GM12878 (cell line): ENCODE measurements around the gene DCLRE1B. TPM values are rescaled to one million over a fixed set of nuclear protein-coding genes. Genes with fewer than 3 reads are reported as not detected.

ENCODE experiments used
- ATAC-seq: fragments of 200-7000 bp; cut with Tn5 transposase; 3 replicates; pipeline ENCODE4 v1.9.1; 2020; ENCODE audit warnings: mild to moderate bottlenecking, moderate library complexity
- BruUV-seq: library from RNA; stranded (reverse); fragments of 400-500 nt; replicated peaks from 2 replicates; lab custom pipeline; 2021; lab: Mats Ljungman, UMichigan
- CTCF ChIA-PET: fragments of 300-600 bp; sonication (Branson Sonifier 250); formaldehyde crosslinking; extraction: SDS; loops from one replicate; lab custom pipeline; 2021; ENCODE audit warnings: inconsistent platforms; lab: Yijun Ruan, JAX
- POLR2A ChIA-PET: fragments of 350-600 bp; formaldehyde crosslinking; extraction: SDS; loops from one replicate; lab custom pipeline; 2021; ENCODE audit warnings: inconsistent platforms; lab: Charles Lee
- RAD21 ChIA-PET: fragments of 300-600 bp; sonication (Branson Sonifier 250); formaldehyde crosslinking; loops from one replicate; lab custom pipeline; 2023; ENCODE audit warnings: antibody characterized with exemption; ENCODE audit not compliant: unreplicated experiment; lab: Charles Lee
- SMC1A ChIA-PET: fragments of 300-600 bp; sonication (Branson Sonifier 250); formaldehyde crosslinking; loops from one replicate; lab custom pipeline; 2023; ENCODE audit not compliant: unreplicated experiment, uncharacterized antibody; lab: Charles Lee
- DNase-seq: peaks from one replicate; pipeline ENCODE4 v3.0.0-alpha.2; 2011; ENCODE audit warnings: low read depth, low spot score
- FAIRE-seq: peaks from 3 replicates; lab custom pipeline; 2011; peaks lifted over from hg19 to GRCh38; lab: Jason Lieb, UNC
- H2AFZ ChIP-seq: 2 replicates; pipeline ENCODE4 v1.6.0; 2011; ENCODE audit warnings: low read depth, low read length, control low read depth; ENCODE audit not compliant: control insufficient read depth
- H3K27ac ChIP-seq: 2 replicates; pipeline ENCODE4 v1.5.1; 2011; ENCODE audit warnings: control low read depth; ENCODE audit not compliant: control insufficient read depth, insufficient read depth
- H3K27me3 ChIP-seq, 2 experiments: replicated peaks in 1 of 2; 2 replicates each; pipeline versions ENCODE4 v1.6.0 to v1.6.1; 2011; ENCODE audit warnings: low read length in 1 of 2; ENCODE audit not compliant: control insufficient read depth in 2 of 2, insufficient read depth in 2 of 2
- H3K36me3 ChIP-seq, 2 experiments: 2 replicates each; pipeline ENCODE4 v1.5.1; 2011; ENCODE audit warnings: low read length in 1 of 2; ENCODE audit not compliant: control insufficient read depth in 2 of 2, insufficient read depth in 2 of 2
- H3K4me1 ChIP-seq: 2 replicates; pipeline ENCODE4 v1.6.1; 2011; ENCODE audit warnings: mild to moderate bottlenecking, low read length, moderate library complexity, mixed read lengths; ENCODE audit not compliant: control insufficient read depth, insufficient read depth
- H3K4me2 ChIP-seq: 2 replicates; pipeline ENCODE4 v1.6.0; 2011; ENCODE audit warnings: control low read depth; ENCODE audit not compliant: control insufficient read depth, insufficient read depth
- H3K4me3 ChIP-seq: fragments of 200-600 bp; sonication (generic); 2 replicates; pipeline ENCODE4 v1.5.1; 2016
- H3K79me2 ChIP-seq: 2 replicates; pipeline ENCODE4 v1.6.0; 2011; ENCODE audit warnings: low read length; ENCODE audit not compliant: control insufficient read depth, insufficient read depth
- H3K9ac ChIP-seq: 2 replicates; pipeline ENCODE4 v1.8.0; 2011; ENCODE audit warnings: low read length, control low read depth, mixed read lengths; ENCODE audit not compliant: control insufficient read depth, insufficient read depth
- H3K9me3 ChIP-seq: replicated peaks from 3 replicates; pipeline ENCODE4 v1.5.1; 2011; ENCODE audit warnings: mild to moderate bottlenecking, low read length; ENCODE audit not compliant: control insufficient read depth, insufficient read depth
- H4K20me1 ChIP-seq: 2 replicates; pipeline ENCODE4 v1.6.0; 2011; ENCODE audit not compliant: control insufficient read depth, insufficient read depth
- CHD1 ChIP-seq: IDR thresholded peaks from 2 replicates; pipeline ENCODE4 v1.6.1; 2012; ENCODE audit warnings: low read depth, low read length, improper control_type of control experiment
- CREM ChIP-seq: IDR thresholded peaks from 2 replicates; pipeline ENCODE4 v1.6.1; 2014; ENCODE audit warnings: antibody characterized with exemption, low read depth
- DPF2 ChIP-seq: fragments of 450-650 bp; IDR thresholded peaks from 2 replicates; pipeline ENCODE4 v1.6.1; 2017; ENCODE audit warnings: mild to moderate bottlenecking
- EGR1 ChIP-seq, 2 experiments: IDR thresholded peaks; 1 replicate in 1 of 2; 2 replicates in 1 of 2; pipeline ENCODE4 v1.6.1; 2011 to 2012; ENCODE audit warnings: low read depth in 2 of 2, low read length in 2 of 2, borderline replicate concordance in 1 of 2, mild to moderate bottlenecking in 1 of 2, moderate library complexity in 1 of 2
- MEF2B ChIP-seq: fragments of 450-650 bp; IDR thresholded peaks from 2 replicates; pipeline ENCODE4 v1.6.1; 2018; ENCODE audit warnings: mild to moderate bottlenecking, moderate library complexity; ENCODE audit not compliant: partially characterized antibody, poor library complexity, severe bottlenecking
- RUNX3 ChIP-seq: IDR thresholded peaks from 2 replicates; pipeline ENCODE4 v1.6.1; 2012; ENCODE audit warnings: low read length, inconsistent platforms
- SP1 ChIP-seq: IDR thresholded peaks from one replicate; pipeline ENCODE4 v1.6.1; 2011; ENCODE audit warnings: low read depth, low read length
- TCF7 ChIP-seq: IDR thresholded peaks from 2 replicates; pipeline ENCODE4 v1.6.1; 2014; ENCODE audit warnings: antibody characterized with exemption, borderline replicate concordance
- WGBS: methylation state at CpG from one replicate; pipeline ENCODE4 v1.1.6; 2016; ENCODE audit warnings: low lambda C conversion rate; ENCODE audit not compliant: insufficient replicate concordance, insufficient coverage; ENCODE audit errors: missing lambda C conversion rate; 5-methylcytosine and 5-hydroxymethylcytosine counted together
- in situ Hi-C: fragments of 300-500 bp; cut with MboI; formaldehyde crosslinking; loops from 9 replicates; pipeline ENCODE4 v1.14.3; 2018; ENCODE audit warnings: mixed read lengths
- intact Hi-C: fragments of 100-400 bp; cut with micrococcal nuclease; formaldehyde crosslinking; loops from one replicate; pipeline ENCODE4 v1.14.2; 2022; ENCODE audit not compliant: unreplicated experiment
- polyA plus RNA-seq, 11 experiments: library from polyadenylated mRNA; depleted of rRNA in 4 of 11; unstranded in 6 of 11; stranded (reverse) in 5 of 11; fragments of >200 nt; fragmentation: Nextera tagmentation in 4 of 11; fragmentation: Illumina TruSeq in 1 of 11; extraction: Ambion mirVana in 4 of 11; extraction: Trizol in 1 of 11; gene quantifications; 1 replicate in 1 of 11; 2 replicates in 10 of 11; pipeline versions ENCODE4 v1.2.1 to v1.2.3, GENCODE V29; 2011 to 2016; ENCODE audit warnings: inconsistent platforms in 2 of 11, missing spikeins in 2 of 11, low read depth in 1 of 11
- total RNA-seq, 4 experiments: library from RNA; depleted of rRNA in 3 of 4; stranded (reverse); fragments of >200 nt in 3 of 4; fragmentation: Illumina TruSeq in 1 of 4; extraction: Trizol in 1 of 4; gene quantifications; 2 replicates each; pipeline versions ENCODE4 v1.2.1 to v1.2.3, GENCODE V29; 2013 to 2021
- TF ChIP-seq, protein P1 (sequence below): IDR thresholded peaks from 2 replicates; pipeline ENCODE4 v1.6.1; 2012; ENCODE audit warnings: low read length, inconsistent platforms

The DCLRE1B gene
- total and polyA plus RNA-seq, 10 of the 15 experiments (the other 5 are each of a cell fraction or from before 2014, with no cell fraction given) = 5.4 to 18.3 (median 13.4) TPM

DNA sequence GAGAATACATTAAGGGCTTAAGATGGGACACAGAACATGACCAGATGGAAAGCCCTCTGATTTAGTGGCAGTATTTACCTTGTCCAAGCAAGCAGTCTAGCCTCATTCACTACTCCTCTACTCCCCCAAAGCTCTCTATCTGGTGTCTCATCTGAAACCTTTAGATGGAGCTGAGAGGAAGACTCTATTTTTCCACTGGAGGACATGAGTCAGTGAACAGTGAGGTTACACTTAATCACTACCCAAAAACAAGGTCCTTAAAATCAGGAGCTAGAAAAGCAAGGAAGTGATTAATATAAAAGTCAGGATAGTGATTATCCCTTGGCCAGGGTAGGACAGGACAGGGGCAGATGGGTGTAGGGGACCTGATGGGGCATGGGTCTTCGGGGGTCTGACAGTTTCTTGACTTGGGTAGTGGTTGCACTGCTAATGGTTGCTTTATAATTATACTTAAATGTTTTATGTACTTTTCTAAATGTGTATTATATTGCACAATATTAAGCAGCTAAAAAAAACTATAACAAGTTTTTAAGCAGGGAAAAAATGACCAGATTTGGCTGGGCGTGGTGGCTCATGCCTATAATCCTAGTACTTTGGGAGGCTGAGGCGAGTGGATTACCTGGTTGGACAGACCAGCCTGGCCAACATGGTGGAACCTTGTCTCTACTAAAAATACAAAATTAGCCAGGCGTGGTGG lies 36.6 kb upstream of the DCLRE1B start:
- peak; percentile 12; the same call in 2 of the 3 replicates for ATAC-seq
- H3K4me2 ChIP-seq = peak overlapping the region; percentile 77

DNA sequence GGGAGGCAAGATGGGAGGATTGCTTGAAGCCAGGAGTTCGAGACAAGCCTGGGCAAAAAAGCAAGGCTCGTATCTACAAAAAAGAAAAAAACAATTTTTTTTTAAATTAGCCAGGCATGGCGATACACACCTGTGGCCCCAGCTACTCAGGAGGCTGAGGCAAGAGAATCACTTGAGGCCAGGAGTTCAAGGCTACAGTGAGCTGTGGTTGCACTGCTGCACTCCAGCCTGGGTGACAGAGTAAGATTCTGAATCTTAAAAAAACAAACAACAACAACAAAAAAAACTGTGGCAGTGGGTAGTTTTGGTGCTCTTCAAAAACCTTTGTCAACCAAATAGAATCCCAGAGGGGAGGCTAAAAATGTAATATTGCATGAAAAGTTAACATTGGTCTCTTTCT lies 34.3 kb upstream of the DCLRE1B start:
- Histone ChIP-seq H3K79me2 (peaks cover 55% of the 10 kb centered on the region), H3K4me1 (peaks cover 44% of the 10 kb centered on the region), H3K36me3 (peaks cover 0 to 6% of the 10 kb centered on the region in 2 experiments; a peak in 2 of 4 replicates), H3K27me3 (no peaks in the 10 kb centered on the region), H3K9me3 (no peaks in the 10 kb centered on the region), H3K27ac (peak overlapping the region; percentile 79), H3K4me3 (peak overlapping the region; percentile 89), H4K20me1 (no peaks in the 10 kb centered on the region), H3K4me2 (peak overlapping the region; percentile 60), H3K9ac (peak overlapping the region; percentile 86), H2AFZ (no peak overlapping the region; the same call in 1 of the 2 replicates)
- WGBS = 0% methylated on average over 3 of the region's 3 CpGs
- no TSS peak for BruUV-seq
- POLR2A ChIA-PET = interaction anchor here (1.0 to 6.5 kb wide), 6 partner anchors 9 to 59 kb away, joined by 3 to 56 read pairs (median 30); partner anchors contain the start of genes AP4B1, DCLRE1B and HIPK1
- FAIRE-seq (no peak), DNase-seq (no peak), ATAC-seq (no peak)
- in situ Hi-C loops (no loop called here), intact Hi-C loops (loop anchor here (1.0 kb wide), 1 partner anchor 11 kb away; no protein-coding TSS in a partner anchor)
- RAD21 ChIA-PET = interaction anchor here (0.9 to 6.5 kb wide), 11 partner anchors 8 to 59 kb away, joined by 3 to 102 read pairs (median 9); partner anchors contain the start of genes AP4B1, DCLRE1B and RSBN1
- TF ChIP-seq MEF2B = no peak
- TF ChIP-seq CREM = no peak
- no peak for TF ChIP-seq CHD1
- 0 out of 2 replicates have a peak, but pooled peaks have one; percentile 12 for TF ChIP-seq RUNX3
- TF ChIP-seq SP1 = no peak
- TF ChIP-seq TCF7 = no peak
- TF ChIP-seq, protein P1, sequence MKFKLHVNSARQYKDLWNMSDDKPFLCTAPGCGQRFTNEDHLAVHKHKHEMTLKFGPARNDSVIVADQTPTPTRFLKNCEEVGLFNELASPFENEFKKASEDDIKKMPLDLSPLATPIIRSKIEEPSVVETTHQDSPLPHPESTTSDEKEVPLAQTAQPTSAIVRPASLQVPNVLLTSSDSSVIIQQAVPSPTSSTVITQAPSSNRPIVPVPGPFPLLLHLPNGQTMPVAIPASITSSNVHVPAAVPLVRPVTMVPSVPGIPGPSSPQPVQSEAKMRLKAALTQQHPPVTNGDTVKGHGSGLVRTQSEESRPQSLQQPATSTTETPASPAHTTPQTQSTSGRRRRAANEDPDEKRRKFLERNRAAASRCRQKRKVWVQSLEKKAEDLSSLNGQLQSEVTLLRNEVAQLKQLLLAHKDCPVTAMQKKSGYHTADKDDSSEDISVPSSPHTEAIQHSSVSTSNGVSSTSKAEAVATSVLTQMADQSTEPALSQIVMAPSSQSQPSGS = no peak
- SMC1A ChIA-PET = interaction anchor here (0.9 to 17.4 kb wide), 13 partner anchors 10 to 798 kb away, joined by 3 to 396 read pairs (median 10); partner anchors contain the start of genes AP4B1, BCL2L15, HIPK1 and PHTF1
- CTCF ChIA-PET = interaction anchor here (0.5 to 5.9 kb wide), 8 partner anchors 7 to 147 kb away, joined by 3 to 79 read pairs (median 12); partner anchors contain the start of genes AP4B1 and DCLRE1B

More for the DNA sequence above, 36.6 kb upstream of the DCLRE1B start:
- TF ChIP-seq EGR1 (IDR thresholded peaks at IDR 0.05; ENCODE audit: borderline replicate concordance in 1 of 2, low read depth in 2 of 2, low read length in 2 of 2) (no peak), DPF2 (0 out of 2 replicates have a peak, but pooled peaks have one; percentile 18)
- FAIRE-seq = no peak
- SMC1A ChIA-PET = interaction anchor here (1.0 to 17.4 kb wide), 18 partner anchors 10 to 109 kb away, joined by 3 to 396 read pairs (median 5); partner anchors contain the start of genes AP4B1, BCL2L15, PHTF1 and RSBN1
- POLR2A ChIA-PET = interaction anchor here (0.5 to 6.5 kb wide), 9 partner anchors 9 to 379 kb away, joined by 3 to 56 read pairs (median 15); partner anchors contain the start of genes AP4B1, DCLRE1B and HIPK1
- no TSS peak for BruUV-seq
- Histone ChIP-seq H2AFZ (no peak overlapping the region), H3K27me3 (no peaks in the 10 kb centered on the region), H3K4me1 (peaks cover 28% of the 10 kb centered on the region), H3K9ac (peak overlapping the region; percentile 28; the same call in 1 of the 2 replicates), H3K27ac (peak overlapping the region; percentile 22), H3K79me2 (peaks cover 69% of the 10 kb centered on the region), H3K9me3 (no peaks in the 10 kb centered on the region), H4K20me1 (no peaks in the 10 kb centered on the region), H3K36me3 (peaks cover 0 to 6% of the 10 kb centered on the region in 2 experiments; a peak in 2 of 4 replicates), H3K4me3 (peak overlapping the region; percentile 89)
- 97% methylated on average over 4 of the region's 4 CpGs for WGBS
- in situ Hi-C loops (no loop called here), intact Hi-C loops (no loop called here)
- CTCF ChIA-PET = interaction anchor here (0.5 to 5.9 kb wide), 14 partner anchors 10 to 175 kb away, joined by 3 to 79 read pairs (median 4); partner anchors contain the start of genes AP4B1, DCLRE1B, HIPK1 and PHTF1
- DNase-seq = no peak
- RAD21 ChIA-PET = interaction anchor here (0.8 to 6.5 kb wide), 14 partner anchors 10 to 95 kb away, joined by 3 to 102 read pairs (median 8); partner anchors contain the start of genes AP4B1, DCLRE1B, HIPK1 and RSBN1
